ENCODE data around the gene CLSTN3.
"Not testable (repeated sequence)": the region's sequence is repeated elsewhere in the genome, so short reads cannot be mapped to it uniquely, and the experiment has no call there.

The CLSTN3 gene

DNA sequence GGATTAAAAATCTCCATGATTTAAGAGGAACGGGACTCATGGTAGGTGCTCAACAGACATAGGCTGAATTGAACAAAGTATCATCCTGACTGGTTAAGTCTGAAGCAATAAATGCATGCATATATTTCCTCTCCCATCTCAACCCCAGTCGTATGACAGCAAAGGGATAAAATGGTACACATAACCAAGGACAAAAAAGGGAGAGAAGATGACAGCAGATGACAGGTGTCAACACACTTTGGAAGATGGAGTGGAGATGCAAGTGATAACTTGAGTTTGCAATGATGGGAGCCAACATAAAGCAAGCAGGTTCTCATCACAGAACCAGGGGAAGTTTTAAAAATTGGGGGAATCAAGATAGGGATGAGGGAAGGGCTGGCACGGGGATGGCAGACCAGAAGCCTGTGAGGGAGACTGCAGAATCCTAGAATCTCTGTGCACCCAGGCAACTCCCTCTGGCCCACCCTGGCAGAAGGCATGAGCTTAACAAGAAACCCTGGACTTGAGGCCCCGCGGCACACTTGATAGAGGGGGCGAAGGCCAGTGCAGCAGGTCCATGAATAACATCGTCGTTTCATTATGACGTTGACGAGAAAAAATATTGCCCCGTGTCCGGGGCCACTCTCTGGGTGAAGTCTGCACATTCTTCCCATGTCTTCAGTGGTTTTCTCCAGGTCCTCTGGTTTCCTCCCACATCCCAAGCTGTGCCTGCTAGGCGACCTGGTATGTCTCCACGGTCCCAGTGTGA is 26.2 kb upstream of the CLSTN3 start:
- no peak for DNase-seq (ENCODE audit: low read depth in 2 of 2)

DNA sequence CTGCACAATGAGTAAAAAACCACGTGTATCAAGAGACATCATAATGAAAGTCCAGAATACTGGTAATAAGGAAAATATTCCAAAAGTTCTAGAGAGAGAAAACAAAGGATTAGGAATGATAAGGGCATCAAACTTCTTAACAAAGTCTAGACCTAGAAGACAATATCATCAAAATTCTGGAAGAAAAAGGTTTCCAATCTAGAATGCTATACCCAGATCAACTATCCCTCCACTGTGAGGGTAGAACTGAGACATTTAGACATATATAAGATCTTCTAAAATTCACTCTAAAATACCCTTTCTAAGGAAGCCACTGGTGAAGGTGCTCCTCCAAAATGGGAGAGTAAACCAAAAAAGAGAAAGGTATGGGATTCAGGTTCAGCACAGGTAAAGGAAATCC is 24.1 kb upstream of the CLSTN3 start:
- DNase-seq (ENCODE audit: low read depth in 2 of 2): no peak

DNA sequence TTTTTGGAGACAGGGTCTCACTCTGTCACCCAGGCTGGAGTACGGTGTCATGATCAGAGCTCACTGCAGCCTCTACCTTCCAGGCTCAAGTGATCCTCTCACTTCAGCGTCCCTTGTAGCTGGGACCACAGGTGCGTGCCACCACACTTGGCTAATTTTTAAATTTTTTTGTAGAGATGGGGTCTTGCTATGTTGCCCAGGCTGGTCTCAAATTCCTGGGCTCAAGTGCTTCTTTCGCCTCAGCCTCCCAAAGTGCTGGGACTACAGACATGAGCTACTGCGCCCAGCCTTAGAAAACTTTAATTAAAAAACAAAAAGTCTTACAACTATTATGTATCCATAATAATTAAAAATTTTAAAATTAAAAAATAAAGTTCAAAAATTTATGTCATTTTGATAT is 23.0 kb upstream of the CLSTN3 start:
- not testable (repeated sequence) for DNase-seq (ENCODE audit: low read depth in 2 of 2)

DNA sequence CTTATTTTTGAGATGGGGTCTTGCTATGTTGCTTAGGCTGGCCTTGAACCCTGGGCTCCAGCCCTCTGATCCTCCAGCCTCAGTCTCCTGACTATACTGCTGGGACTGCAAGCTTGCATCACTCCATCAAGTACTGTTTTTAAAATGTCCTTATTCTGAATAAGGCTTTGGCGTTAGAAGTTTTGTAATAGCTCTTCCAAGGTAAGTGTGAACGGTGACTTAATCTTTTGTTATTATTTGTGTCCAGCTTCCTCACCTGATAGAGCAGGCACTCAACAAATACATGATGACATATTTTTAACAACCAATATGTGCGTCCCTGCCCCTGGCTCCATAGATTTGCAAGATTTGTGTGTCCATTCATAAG is 22.6 kb upstream of the CLSTN3 start:
- DNase-seq (ENCODE audit: low read depth in 2 of 2): no peak

DNA sequence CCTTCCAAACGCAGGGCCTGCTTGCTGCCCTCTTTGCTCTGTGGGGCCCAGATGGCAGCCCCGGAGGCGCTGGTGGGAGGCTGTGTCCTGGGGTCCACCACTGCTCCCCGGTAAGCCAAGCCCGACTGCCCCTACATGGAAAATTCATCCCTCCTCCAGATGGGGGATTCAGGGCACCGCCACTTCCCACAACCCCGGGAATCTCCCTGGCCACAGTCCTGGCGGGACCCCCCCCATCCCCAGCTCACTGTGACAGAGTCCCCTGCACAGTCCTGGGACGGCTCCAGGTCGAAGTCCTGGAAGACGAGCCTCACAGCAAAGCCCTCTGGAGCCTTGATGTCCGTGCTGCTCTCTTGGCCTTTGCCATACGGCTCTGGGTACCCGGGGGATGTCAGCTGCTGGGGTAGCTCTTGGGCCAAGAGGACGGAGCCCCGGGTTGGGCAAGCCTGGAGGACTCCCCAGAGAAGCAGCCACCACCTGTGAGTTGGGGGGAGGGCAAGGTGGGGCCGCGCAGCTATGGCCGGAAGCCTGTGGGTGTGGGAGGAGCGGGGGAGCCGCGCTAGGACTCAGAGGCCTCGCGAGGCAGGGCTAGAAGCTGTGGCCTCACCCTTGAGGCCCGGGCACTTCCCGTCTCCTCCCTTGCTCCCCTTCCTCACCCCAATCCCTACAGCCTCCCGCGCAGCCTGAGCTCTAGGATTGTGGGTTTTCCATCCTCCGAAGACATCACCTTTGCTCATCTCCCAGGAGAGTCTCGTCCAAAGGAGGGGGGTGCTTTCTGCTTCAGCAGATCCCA is 22.0 kb upstream of the CLSTN3 start:
- peak; percentile 40 to 52 for DNase-seq (ENCODE audit: low read depth in 2 of 2)

DNA sequence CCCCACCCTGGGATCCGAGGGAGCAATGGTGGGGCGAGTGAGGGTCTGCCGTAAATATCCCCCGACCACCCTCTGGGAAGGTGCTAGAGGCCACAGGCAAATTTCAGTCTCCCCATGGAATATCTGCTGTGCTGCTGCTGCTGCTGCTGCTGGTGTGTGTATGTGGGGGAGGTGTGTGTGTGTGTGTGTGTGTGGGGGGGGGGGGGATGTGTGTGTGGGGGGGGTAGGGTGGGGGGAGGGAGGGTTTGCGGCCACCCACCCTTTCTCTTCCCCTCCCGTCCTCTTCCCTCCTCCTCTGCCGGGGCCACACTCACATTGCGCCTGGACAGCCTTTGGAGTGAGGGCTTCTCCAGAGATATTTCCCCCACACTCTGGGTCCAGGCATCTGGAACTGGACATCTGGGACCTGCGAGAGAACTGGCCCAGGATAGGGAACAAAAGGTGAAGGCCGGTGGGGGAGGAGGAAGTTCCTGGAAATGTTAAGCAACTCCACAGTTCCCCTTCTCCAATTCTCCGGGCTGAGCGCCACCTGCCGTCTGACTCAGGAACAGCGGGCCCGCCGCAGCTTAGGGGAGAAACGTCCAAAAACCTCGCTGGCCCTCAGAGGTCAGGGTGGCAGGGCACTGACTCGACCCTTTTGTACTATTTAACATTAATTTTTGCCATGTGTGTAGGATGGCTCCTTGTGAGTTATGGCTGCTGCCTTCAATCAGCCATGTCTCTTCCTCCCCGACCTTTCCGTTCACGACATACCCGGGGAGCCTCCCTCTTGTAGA is 21.2 kb upstream of the CLSTN3 start, which contains the start of gene C1RL:
C1RL (minus strand) TSS at position 419 of the 776 bp plus-strand sequence; CDS start at position 385, 34 bp downstream.
- peak; percentile 62 to 75 for DNase-seq (ENCODE audit: low read depth in 2 of 2)

DNA sequence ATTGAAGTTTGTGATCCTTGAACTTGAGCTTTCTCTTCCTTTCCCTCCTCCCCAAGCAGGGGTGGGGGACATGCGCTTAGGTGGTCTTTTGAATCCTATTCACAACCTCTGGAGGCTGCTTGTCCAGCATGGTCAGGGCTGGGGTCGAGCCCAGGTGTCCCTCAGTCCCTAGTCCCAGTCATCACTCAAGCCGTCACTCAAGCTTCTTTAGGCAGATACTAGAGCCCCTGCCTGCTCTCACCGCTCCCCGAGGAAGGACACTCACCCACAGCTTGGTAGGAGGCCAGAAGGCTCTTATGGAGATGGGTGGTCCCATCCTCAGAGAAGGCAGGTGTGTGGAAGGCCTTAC is 20.6 kb upstream of the CLSTN3 start:
- DNase-seq (ENCODE audit: low read depth in 2 of 2): no peak

DNA sequence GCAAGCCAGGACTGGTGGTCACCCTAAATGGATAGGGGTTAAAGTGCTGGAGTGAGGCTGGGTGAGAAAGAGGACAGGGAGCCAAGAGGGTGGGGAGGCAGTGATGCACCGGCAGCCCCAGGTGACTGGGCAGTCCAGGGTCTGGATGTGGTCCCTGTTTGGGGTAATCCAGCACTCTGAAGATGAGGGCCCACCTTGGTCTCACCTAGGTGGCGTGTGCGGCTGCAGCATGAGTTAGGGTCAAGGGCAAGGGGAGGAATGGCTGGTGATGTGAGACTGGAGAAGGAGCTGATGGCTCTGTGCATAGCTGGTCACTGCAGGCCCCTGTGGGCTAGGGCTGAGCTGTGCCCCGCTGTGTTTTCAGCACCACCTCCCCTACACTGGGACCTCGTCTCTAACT is 19.5 kb upstream of the CLSTN3 start:
- DNase-seq (ENCODE audit: low read depth in 2 of 2): no peak

DNA sequence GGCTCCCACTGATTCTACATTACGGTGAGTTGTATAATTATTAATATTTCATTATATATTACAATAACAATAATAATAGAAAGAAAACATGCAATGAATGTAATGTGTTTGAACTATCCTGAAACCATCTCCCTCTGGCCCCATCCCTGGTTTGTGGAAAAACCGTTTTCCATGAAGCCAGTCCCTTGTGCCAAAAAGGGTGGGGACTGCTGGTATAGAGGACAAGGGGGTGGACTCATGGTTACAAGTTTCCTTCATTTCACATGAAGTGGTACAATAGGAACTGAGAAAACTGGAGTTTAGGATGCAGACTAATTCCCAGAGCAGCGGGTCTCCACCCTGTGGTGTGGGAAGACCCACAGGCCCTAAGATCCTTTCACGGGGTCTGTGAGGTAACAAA is 18.1 kb upstream of the CLSTN3 start:
- no peak for DNase-seq (ENCODE audit: low read depth in 2 of 2)

DNA sequence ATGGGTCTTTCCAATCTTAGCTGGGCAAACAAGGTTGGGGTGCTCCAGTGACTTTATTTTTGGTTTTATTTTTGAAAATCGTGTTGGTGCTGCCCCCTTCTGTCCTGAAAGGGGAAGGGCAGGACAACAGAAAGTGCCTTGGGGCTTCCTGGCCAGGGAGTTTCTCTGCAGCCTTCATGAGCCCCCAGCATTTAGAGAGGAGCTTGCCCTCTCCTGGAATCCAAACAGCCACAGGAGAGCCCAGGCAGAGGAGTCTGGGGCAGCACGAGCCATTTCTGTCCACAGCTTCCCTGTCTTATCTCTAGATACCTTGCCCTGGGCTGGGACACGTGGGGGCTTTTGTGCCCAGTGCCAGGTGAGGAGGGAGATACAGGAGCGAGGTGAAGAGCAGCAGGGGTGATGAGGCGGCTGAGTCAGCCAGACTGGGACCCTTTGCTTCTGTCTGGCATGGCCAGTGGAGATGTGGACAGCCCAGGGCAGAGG is 16.7 kb upstream of the CLSTN3 start:
- no peak for DNase-seq (ENCODE audit: low read depth in 2 of 2)

DNA sequence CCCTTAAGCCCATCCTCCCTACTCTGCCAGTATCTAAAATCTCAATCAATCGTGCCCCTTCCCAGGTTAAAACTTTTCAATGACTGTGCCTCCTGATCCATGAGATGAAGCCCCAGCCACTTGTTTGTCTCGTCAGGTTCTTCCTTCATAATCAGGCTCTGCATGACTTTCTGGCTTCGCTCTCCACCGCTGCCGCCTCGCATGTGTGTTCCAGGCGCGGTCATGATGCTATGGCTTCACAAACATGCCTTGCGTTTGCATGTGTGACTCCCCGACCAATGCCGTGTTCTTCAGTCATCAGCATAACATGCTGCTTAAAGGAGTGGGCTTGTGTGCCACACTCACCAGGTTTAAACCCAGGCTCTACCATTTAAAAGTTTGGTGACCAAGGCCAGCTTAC is 16.2 kb upstream of the CLSTN3 start:
- no peak for DNase-seq (ENCODE audit: low read depth in 2 of 2)

DNA sequence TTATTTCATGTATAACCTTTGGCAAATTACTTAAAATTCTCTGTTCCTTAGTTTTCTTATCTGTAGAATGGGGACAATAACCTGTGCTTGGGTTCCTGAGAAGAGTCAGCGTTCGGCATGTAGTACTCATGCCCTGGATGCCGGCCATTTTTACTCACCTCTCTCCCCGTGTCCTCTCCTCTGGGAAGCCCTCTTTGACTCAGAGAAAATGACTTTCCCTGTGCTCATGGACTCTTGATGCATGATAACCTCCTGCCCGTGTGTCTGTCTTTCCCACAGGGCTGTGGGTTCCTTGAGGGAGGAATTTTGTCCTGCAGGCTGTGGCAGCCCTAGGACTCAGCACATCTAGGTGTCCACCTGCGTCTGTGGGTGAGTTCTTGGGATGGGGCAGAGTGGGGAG is 15.3 kb upstream of the CLSTN3 start:
- DNase-seq (ENCODE audit: low read depth in 2 of 2): no peak

DNA sequence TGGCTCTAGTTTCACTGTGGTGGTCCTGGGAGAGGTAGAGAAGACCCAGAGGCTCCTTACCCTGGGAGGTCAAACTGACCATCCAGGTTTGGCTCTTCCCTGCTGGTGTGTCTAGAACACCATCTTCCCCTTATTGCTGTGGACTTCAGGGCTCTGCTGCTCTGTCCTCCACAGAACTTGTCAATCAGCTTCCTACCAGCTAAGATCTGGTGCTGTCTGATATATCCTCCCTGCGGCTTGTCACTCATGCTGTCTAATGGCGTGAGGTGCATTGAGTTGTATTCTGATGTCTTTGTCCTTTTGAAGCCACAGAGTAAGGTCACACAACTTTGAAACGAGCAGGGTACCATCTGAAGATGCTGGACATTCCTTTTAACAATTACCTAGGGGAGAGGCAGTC is 14.0 kb upstream of the CLSTN3 start:
- DNase-seq (ENCODE audit: low read depth in 2 of 2): no peak

DNA sequence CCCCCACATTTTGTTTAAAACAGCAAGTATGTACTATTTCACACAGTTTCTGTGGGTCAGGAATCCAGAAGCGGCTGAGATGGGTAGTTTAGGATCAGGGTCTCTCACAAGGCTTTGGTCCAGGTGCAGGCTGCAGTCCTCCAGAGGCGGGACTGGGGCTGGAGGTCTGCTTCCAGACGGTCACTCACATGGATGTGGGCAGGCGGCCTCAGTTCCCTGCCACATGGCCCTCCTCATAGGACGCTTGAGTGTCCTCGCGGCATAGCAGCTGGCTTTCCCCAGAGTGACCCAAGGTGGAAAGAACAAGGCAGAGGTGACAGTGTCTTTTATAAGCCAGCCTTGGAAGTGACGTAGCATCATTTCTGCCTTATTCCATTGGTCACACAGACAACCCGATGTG is 13.3 kb upstream of the CLSTN3 start:
- no peak for DNase-seq (ENCODE audit: low read depth in 2 of 2)

DNA sequence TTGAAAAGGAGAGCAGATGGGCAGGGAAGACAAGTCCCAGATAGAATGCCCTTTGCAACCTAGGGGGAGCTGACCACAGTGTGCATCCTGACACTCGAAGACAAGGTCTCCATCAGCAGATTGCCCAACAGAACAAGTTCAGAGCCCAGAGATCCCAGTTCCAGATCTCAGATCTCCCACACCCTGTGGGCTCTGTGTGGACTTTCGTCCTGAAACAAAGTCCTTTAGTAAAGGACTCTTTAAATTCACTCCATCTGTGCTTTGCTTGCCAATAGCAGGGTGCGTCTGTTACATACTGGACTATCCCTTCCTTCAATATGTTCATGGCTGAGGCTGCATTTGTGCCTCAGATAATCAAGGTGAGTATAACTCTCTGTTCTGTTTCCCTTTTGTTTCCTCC is 12.5 kb upstream of the CLSTN3 start:
- DNase-seq (ENCODE audit: low read depth in 2 of 2): no peak

DNA sequence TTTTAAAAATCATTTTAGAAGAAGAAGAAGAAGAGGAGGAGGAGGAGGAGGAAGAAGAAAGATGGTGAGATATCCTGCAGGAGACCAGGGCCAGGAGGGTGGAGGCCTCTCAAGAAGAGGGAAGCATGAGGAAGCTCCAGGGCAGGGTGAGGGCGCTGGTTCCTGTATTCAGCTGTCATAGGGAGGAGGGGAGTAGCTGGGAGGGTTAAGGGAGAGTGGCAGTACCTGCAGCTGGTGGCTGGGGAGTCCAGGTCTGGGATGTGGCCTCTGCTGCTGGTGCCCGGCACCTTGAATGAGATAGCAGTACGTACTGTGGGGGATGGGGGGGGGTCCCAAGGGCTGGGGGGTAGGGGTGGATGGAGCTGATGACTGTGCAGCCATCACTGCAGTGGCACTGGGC is 11.3 kb upstream of the CLSTN3 start:
- DNase-seq (ENCODE audit: low read depth in 2 of 2): no peak

DNA sequence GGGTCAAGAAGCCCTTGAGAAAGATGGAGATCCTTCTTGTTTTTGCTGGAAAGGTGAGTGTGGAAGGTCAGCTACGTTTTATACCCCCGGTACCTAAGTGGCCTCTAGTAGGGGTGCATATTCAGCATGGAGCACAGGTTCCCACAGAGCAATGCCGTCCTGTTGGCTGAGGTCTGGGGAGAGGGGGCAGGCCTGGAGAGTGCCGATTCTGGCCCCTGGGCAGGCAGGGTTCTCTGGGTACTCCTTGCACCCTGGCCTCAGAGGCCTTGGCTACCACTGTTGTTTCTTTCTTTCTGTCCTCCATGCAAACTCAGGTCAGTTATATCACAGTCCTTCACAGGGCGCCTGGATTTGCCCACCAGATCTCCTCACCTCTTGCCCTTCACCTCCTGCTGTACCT is 10.0 kb upstream of the CLSTN3 start:
- DNase-seq (ENCODE audit: low read depth in 2 of 2): no peak

DNA sequence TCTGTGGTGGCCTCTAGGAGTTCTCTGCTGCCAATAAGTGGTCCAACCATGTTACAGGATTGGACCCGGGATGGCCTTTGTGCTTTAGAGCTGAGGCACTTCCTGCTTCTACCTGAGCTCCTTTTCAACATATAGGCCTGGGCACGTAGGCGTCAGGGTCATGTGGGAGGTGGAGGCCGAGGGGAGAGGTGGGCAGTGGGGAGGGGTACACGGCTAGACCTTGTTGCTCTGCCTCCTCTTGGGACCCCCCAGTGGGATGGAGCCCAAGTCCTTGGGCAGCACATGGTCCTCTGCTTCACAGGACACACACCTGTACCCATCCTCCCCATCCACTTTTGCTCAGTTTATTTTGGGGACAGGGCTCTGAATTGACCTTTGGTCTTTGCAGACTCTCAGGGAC is 8.8 kb upstream of the CLSTN3 start:
- no peak for DNase-seq (ENCODE audit: low read depth in 2 of 2)

DNA sequence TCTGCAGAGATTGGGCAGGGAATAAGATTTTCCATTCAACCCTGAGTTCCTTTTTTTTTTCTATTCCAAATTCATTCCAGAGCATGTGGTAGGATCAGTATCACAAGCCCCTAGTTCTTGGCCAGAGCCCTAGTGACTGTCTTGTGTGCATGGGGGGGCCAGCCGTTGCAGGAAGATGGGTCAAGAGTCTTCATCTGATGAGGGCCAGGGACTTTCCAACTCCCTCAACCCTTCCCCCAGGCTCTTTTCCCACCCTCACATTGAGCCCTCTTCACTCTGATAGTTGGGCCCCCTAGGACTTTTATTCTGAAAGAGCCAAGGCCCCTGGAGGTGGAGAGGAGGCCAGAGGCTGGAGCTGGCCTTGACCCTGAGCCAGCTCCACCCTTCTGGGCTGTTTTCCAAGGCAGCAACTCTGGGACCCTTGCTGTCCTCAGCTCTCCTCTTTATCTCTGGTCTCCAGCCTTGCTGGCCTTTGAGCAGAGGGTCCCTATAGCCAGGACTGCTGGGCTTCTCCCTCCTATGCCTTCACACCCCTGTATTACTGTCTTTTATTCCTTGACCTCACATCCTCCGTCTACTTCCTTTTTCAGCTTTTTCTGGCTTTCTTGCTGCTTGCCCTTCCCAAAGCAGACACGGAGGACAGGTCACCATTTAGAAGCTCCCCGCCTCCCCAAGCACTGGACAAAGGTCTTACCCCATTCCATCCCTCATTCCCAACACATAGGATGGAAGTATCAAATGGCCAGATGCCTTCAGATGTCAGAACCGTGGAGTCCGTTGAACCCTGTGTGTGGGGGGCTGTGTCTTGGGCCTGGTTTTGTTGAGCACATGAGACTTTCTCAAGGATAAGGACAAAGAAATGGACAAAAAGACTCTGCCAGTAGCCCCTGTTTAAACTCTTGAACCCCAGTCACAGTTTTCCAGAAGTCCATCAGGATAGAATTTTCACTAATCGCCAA is 7.1 kb upstream of the CLSTN3 start:
- no peak for DNase-seq (ENCODE audit: low read depth in 2 of 2)

DNA sequence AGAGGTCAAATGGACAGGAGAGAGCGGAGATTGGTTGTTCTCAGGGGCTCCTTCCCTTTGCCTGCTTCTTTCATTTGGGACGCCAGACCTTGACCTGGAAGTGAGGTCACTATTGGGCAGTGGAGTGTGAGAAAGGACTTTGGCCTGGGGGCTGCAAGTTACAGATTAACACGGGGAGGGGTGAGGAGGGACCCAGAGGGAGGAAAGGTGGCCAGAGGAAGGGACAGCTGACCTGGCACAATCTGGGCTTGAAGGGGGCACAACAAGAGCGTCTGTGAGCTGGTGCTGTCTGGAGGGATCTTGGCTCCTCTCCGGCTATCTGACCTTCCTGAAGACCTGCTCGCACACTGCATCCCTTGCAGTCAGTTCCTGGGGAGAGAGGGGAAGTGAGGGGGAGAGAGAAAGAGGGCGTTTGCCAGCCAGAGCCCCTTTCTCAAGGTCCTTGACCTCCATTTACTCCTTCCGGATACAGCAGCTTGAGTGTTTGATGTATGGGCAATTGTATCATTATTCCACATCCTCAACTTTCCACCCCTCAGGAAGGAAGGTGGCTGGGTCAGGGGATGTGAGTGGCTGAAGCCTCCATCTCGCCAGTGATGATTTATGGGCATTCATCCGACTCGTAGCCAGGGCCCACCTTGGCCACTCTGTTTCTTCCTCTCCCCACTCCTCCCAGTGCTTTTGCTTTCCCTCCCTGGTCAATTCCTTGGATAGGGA is 6.2 kb upstream of the CLSTN3 start:
- no peak for DNase-seq (ENCODE audit: low read depth in 2 of 2)
